ENCODE results near the gene SERPINB6. TPM values are rescaled to one million over a fixed set of nuclear protein-coding genes. Genes with fewer than 3 reads are reported as not detected.

Gene SERPINB6
- total and polyA plus RNA-seq, 9 of the 15 experiments (the other 6 are each of a cell fraction or from before 2014, with no cell fraction given): 86.6 to 211 (median 143) TPM

DNA sequence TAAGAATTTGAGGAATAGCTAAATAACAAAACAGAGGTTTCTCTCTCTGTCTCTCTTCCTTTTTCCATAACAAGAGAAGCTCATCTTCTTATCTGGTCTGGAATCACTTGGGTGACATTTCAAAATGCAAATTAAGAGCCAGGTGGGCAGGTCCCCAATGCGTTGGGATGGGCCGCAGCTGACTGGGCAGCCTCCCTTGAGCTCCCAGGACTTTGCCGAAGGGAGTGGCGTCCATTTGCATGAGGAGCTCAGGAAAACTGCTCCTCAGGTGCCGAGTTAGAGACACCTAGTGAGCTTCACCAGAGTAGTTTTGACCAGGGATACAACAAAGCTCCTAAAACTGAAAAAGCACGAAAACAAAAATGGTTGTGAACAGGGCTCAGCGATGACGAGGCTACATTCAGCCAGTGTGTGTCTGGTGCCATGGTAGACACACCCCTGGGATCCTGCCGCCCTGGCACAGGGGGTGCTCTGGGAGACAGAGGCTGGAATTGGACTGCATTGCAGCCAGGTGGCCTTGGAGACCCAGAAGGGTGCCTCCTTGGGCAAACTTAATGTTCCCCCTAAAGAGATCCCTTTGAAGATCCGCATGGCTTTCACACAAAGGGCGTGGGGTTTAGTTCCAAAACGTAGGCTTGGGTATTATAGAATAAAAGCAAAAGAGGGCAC, 13.5 kb upstream of the SERPINB6 start (continued):
- TF ChIP-seq TBL1XR1 (IDR thresholded peaks at IDR 0.05; ENCODE audit: low read length in 2 of 2): no peak
- TF ChIP-seq, protein P1, sequence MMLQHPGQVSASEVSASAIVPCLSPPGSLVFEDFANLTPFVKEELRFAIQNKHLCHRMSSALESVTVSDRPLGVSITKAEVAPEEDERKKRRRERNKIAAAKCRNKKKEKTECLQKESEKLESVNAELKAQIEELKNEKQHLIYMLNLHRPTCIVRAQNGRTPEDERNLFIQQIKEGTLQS (IDR thresholded peaks at IDR 0.05): no peak
- TF ChIP-seq, protein P1 (CRISPR knock-in tag; conservative IDR thresholded peaks at IDR 0.05): no peak
- 0 out of 2 replicates have a peak, but pooled peaks have one; percentile 16 for TF ChIP-seq ZNF143 (CRISPR knock-in tag; IDR thresholded peaks at IDR 0.05)
- TF ChIP-seq, protein P2, sequence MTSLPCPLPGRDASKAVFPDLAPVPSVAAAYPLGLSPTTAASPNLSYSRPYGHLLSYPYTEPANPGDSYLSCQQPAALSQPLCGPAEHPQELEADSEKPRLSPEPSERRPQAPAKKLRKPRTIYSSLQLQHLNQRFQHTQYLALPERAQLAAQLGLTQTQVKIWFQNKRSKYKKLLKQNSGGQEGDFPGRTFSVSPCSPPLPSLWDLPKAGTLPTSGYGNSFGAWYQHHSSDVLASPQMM (CRISPR knock-in tag; IDR thresholded peaks at IDR 0.05): no peak
- TF ChIP-seq ZNF589 (CRISPR knock-in tag; IDR thresholded peaks at IDR 0.05; ENCODE audit: low read depth): no peak
- no peak for TF ChIP-seq HDAC1 (IDR thresholded peaks at IDR 0.05)
- TF ChIP-seq RBM22 (IDR thresholded peaks at IDR 0.05; ENCODE audit: low read depth, low read length, poor library complexity, severe bottlenecking): no peak
- no peak for TF ChIP-seq NCOR1 (IDR thresholded peaks at IDR 0.05)
- TF ChIP-seq ZNF41 (CRISPR knock-in tag; conservative IDR thresholded peaks at IDR 0.05): no peak
- TF ChIP-seq TCF7L2 (IDR thresholded peaks at IDR 0.05; ENCODE audit: low read depth, low read length): no peak
- no peak for TF ChIP-seq ZNF146 (CRISPR knock-in tag; IDR thresholded peaks at IDR 0.05; ENCODE audit: unreplicated experiment)
- TF ChIP-seq ZNF140 (CRISPR knock-in tag; IDR thresholded peaks at IDR 0.05): no peak
- no peak for TF ChIP-seq CHD1 (IDR thresholded peaks at IDR 0.05; ENCODE audit: low read length)
- TF ChIP-seq, protein P3, sequence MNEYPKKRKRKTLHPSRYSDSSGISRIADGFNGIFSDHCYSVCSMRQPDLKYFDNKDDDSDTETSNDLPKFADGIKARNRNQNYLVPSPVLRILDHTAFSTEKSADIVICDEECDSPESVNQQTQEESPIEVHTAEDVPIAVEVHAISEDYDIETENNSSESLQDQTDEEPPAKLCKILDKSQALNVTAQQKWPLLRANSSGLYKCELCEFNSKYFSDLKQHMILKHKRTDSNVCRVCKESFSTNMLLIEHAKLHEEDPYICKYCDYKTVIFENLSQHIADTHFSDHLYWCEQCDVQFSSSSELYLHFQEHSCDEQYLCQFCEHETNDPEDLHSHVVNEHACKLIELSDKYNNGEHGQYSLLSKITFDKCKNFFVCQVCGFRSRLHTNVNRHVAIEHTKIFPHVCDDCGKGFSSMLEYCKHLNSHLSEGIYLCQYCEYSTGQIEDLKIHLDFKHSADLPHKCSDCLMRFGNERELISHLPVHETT (CRISPR knock-in tag; conservative IDR thresholded peaks at IDR 0.05 in 1 of 2, IDR thresholded peaks at IDR 0.05 in 1 of 2): no peak
- TF ChIP-seq ZNF324 (CRISPR knock-in tag; IDR thresholded peaks at IDR 0.05): no peak
- no peak for TF ChIP-seq ZNF274 (IDR thresholded peaks at IDR 0.05; ENCODE audit: borderline replicate concordance, low read depth, low read length)
- TF ChIP-seq MYNN (IDR thresholded peaks at IDR 0.05): no peak
- TF ChIP-seq MYNN (CRISPR knock-in tag; IDR thresholded peaks at IDR 0.05): no peak
- TF ChIP-seq BRF2 (IDR thresholded peaks at IDR 0.05; ENCODE audit: borderline replicate concordance, insufficient read depth, insufficient read length): no peak
- no peak for TF ChIP-seq EZH2 (IDR thresholded peaks at IDR 0.05; ENCODE audit: borderline replicate concordance, low read depth, low read length)
- no peak for TF ChIP-seq SAFB (IDR thresholded peaks at IDR 0.05; ENCODE audit: borderline replicate concordance, low read depth, low read length)
- TF ChIP-seq SIRT6 (IDR thresholded peaks at IDR 0.05; ENCODE audit: low read depth, low read length): no peak
- TF ChIP-seq CBX1 (IDR thresholded peaks at IDR 0.05; ENCODE audit: low read depth): no peak
- 0 out of 2 replicates have a peak, but pooled peaks have one; percentile 25 for TF ChIP-seq PTRF (tag; IDR thresholded peaks at IDR 0.05)
- TF ChIP-seq ELF2 (CRISPR knock-in tag; IDR thresholded peaks at IDR 0.05): no peak
- TF ChIP-seq RB1 (IDR thresholded peaks at IDR 0.05; ENCODE audit: low read depth): no peak

Measured in K562 (cell line).